OCI-LY3 (cell line): ENCODE data around the gene CRTAC1.

Experiments used
- H2AFZ ChIP-seq: fragments of 200-600, 300-600 bp; shearing (Covaris generic); 2 replicates; pipeline ENCODE4 v1.6.0; 2014; ENCODE audit warnings: antibody characterized with exemption, low read depth, low read length
- H3K27ac ChIP-seq: fragments of 200-600, 300-600 bp; sonication (generic); 2 replicates; pipeline ENCODE4 v1.5.1; 2014; ENCODE audit warnings: mild to moderate bottlenecking, low read length, moderate library complexity, mixed read lengths
- H3K27me3 ChIP-seq: fragments of 200-600, 300-600 bp; sonication (generic); 2 replicates; pipeline ENCODE4 v1.6.1; 2014; ENCODE audit warnings: low read depth, low read length, mixed read lengths
- H3K36me3 ChIP-seq: fragments of 200-600, 300-600 bp; sonication (generic); replicated peaks from 2 replicates; pipeline ENCODE3; 2014; ENCODE audit warnings: low read depth, low read length, mixed read lengths
- H3K4me1 ChIP-seq: fragments of 300-600, 200-600 bp; sonication (generic); 2 replicates; pipeline ENCODE4 v1.6.1; 2014; ENCODE audit warnings: low read length, mixed read lengths
- H3K4me2 ChIP-seq: fragments of 200-600, 300-600 bp; sonication (generic); 2 replicates; pipeline ENCODE4 v1.6.1; 2014; ENCODE audit warnings: low read length, mixed read lengths
- H3K4me3 ChIP-seq: fragments of 300-600, 200-600 bp; sonication (generic); 2 replicates; pipeline ENCODE4 v1.5.1; 2014; ENCODE audit warnings: antibody characterized with exemption, mild to moderate bottlenecking, low read length, moderate library complexity
- H3K79me2 ChIP-seq: fragments of 300-600, 200-600 bp; shearing (Covaris generic); 2 replicates; pipeline ENCODE4 v1.6.1; 2014; ENCODE audit warnings: mild to moderate bottlenecking, low read length, mixed read lengths
- H3K9ac ChIP-seq: fragments of 300-600, 200-600 bp; shearing (Covaris generic); 2 replicates; pipeline ENCODE4 v1.6.0; 2014; ENCODE audit warnings: mild to moderate bottlenecking, low read length, moderate library complexity
- H3K9me3 ChIP-seq: fragments of 200-600, 300-600 bp; shearing (Covaris generic); 2 replicates; pipeline ENCODE4 v1.6.1; 2014; ENCODE audit warnings: low read length, mixed read lengths; ENCODE audit not compliant: insufficient read depth
- H4K20me1 ChIP-seq: fragments of 200-600, 300-600 bp; sonication (generic); 2 replicates; pipeline ENCODE4 v1.6.1; 2016; ENCODE audit warnings: low read length, mixed read lengths; ENCODE audit not compliant: insufficient read depth
- CTCF ChIP-seq: fragments of 200-600, 300-600 bp; sonication (generic); IDR thresholded peaks from 2 replicates; pipeline ENCODE4 v1.5.1; 2014; ENCODE audit warnings: antibody characterized with exemption, low read length, low read depth
- EZH2phosphoT487 ChIP-seq: fragments of 200-600 bp; shearing (Covaris generic); IDR thresholded peaks from 2 replicates; pipeline ENCODE4 v1.6.1; 2018; ENCODE audit warnings: antibody characterized with exemption, mixed run types, low read depth

Gene CRTAC1

GRCh38 chr10:97827702-97828291, 202.6 kb downstream of the CRTAC1 start:
- Histone ChIP-seq H3K27me3 (peaks cover 9% of the 10 kb centered on the region; the same call in 1 of the 2 replicates), H3K9ac (no peak overlapping the region), H3K4me1 (no peaks in the 10 kb centered on the region), H3K79me2 (no peaks in the 10 kb centered on the region), H3K36me3 (no peaks in the 10 kb centered on the region), H3K27ac (no peak overlapping the region), H3K4me3 (no peak overlapping the region), H4K20me1 (no peaks in the 10 kb centered on the region), H3K4me2 (no peak overlapping the region), H2AFZ (no peak overlapping the region), H3K9me3 (no peaks in the 10 kb centered on the region)
- no peak for TF ChIP-seq EZH2phosphoT487
- TF ChIP-seq CTCF = no peak

GRCh38 chr10:97826892-97827291, 203.5 kb downstream of the CRTAC1 start:
- H3K27ac ChIP-seq = no peak overlapping the region
- H3K4me3 ChIP-seq = no peak overlapping the region
- no peak overlapping the region for H2AFZ ChIP-seq
- 0 out of 2 replicates have a peak, but pooled peaks cover 3% of the 10 kb centered on the region for H3K27me3 ChIP-seq
- TF ChIP-seq EZH2phosphoT487 (no peak), CTCF (no peak)
- no peaks in the 10 kb centered on the region for H3K79me2 ChIP-seq
- no peak overlapping the region for H3K4me2 ChIP-seq
- no peaks in the 10 kb centered on the region for H3K36me3 ChIP-seq
- H3K4me1 ChIP-seq = no peaks in the 10 kb centered on the region
- no peaks in the 10 kb centered on the region for H3K9me3 ChIP-seq
- H4K20me1 ChIP-seq = no peaks in the 10 kb centered on the region
- H3K9ac ChIP-seq = no peak overlapping the region

- Histone ChIP-seq H3K4me2 (no peak overlapping the region), H3K4me1 (no peaks in the 10 kb centered on the region), H3K27me3 (no peaks in the 10 kb centered on the region), H3K27ac (no peak overlapping the region), H3K4me3 (no peak overlapping the region), H3K36me3 (no peaks in the 10 kb centered on the region), H3K9ac (no peak overlapping the region), H2AFZ (no peak overlapping the region), H3K9me3 (no peaks in the 10 kb centered on the region), H3K79me2 (no peaks in the 10 kb centered on the region), H4K20me1 (no peaks in the 10 kb centered on the region)
- no peak for TF ChIP-seq CTCF
- TF ChIP-seq EZH2phosphoT487 = no peak
These were observed 205.2 kb downstream of the CRTAC1 start for GRCh38 chr10:97825020-97825760.

GRCh38 chr10:97823734-97824133, 206.7 kb downstream of the CRTAC1 start:
- Histone ChIP-seq H3K9ac (no peak overlapping the region), H4K20me1 (no peaks in the 10 kb centered on the region), H3K79me2 (no peaks in the 10 kb centered on the region), H3K4me2 (no peak overlapping the region), H3K4me3 (no peak overlapping the region), H3K9me3 (no peaks in the 10 kb centered on the region), H3K36me3 (no peaks in the 10 kb centered on the region), H3K4me1 (no peaks in the 10 kb centered on the region), H2AFZ (no peak overlapping the region), H3K27ac (no peak overlapping the region), H3K27me3 (no peaks in the 10 kb centered on the region)
- no peak for TF ChIP-seq CTCF
- no peak for TF ChIP-seq EZH2phosphoT487
